ENCODE data around the gene DTNBP1. TPM values are rescaled to one million over a fixed set of nuclear protein-coding genes. Genes with fewer than 3 reads are reported as not detected.

DTNBP1 gene
- total RNA-seq, 3 donors from 2014 or later, result 19.6 to 31.8 (median 25.0) TPM

DNA sequence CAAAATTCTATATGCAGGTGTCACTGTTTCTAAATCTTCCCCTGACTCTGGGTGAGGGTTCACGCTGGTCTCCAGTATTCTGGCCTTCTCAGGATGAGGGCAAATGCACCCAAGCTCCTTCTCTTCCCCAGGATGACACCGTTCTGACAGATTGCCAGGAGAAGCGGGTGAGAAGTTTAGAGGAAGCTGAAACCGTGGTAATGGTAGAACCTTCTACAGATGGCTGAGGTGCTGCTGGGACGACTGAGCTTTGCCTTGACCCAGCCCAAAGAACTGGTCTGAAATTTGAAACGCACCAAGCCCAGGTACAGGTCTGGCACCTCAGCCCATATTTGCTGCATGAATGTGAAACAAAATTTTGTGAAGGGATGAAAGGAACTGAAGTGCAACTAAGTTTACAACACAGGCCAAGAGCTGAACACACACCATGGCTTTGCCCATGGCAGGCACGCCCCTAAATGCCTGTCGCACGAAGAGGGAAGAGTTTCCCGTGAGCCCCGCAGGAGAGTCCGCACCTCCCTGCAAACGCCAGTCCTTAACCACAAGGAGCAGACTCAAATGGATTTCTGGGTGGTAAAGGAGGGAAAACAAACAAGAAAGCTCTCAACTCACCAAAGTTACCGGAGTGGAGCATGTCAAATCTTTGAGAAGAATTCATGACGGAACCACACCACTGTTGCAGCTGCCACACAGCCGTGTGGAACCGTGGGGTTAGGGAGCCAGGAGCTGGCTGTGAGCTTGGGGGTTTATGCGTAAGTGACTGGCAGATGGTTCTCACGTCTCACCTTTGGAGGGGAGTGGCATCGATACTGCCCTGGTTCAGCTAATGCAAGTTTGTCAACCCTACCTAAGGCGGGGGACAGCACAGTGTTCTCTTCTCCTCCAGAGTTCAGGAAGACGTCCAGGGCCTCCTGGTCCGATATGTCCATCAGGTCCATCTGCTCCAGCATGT, 138.9 kb downstream of the DTNBP1 start:
- Histone ChIP-seq H3K4me3 (no peak overlapping the region), H3K36me3 (ENCODE audit: low read depth) (no peaks in the 10 kb centered on the region), H3K9me3 (no peaks in the 10 kb centered on the region), H3K4me1 (ENCODE audit: low read depth) (no peaks in the 10 kb centered on the region)
- DNase-seq (no peak), ATAC-seq (no peak)
- TF ChIP-seq, protein P1, sequence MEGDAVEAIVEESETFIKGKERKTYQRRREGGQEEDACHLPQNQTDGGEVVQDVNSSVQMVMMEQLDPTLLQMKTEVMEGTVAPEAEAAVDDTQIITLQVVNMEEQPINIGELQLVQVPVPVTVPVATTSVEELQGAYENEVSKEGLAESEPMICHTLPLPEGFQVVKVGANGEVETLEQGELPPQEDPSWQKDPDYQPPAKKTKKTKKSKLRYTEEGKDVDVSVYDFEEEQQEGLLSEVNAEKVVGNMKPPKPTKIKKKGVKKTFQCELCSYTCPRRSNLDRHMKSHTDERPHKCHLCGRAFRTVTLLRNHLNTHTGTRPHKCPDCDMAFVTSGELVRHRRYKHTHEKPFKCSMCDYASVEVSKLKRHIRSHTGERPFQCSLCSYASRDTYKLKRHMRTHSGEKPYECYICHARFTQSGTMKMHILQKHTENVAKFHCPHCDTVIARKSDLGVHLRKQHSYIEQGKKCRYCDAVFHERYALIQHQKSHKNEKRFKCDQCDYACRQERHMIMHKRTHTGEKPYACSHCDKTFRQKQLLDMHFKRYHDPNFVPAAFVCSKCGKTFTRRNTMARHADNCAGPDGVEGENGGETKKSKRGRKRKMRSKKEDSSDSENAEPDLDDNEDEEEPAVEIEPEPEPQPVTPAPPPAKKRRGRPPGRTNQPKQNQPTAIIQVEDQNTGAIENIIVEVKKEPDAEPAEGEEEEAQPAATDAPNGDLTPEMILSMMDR (IDR thresholded peaks at IDR 0.05), result no peak
- intact Hi-C loops (cut with DNase I, micrococcal nuclease), result no loop called here

GRCh38 chr6:15522856-15523529, 139.8 kb downstream of the DTNBP1 start:
- ATAC-seq, result peak; percentile 28
- no peaks in the 10 kb centered on the region for H3K9me3 ChIP-seq
- intact Hi-C loops (cut with DNase I, micrococcal nuclease), result no loop called here
- H3K4me3 ChIP-seq, result no peak overlapping the region
- no peaks in the 10 kb centered on the region for H3K36me3 ChIP-seq (ENCODE audit: low read depth)
- no peak for DNase-seq
- H3K4me1 ChIP-seq (ENCODE audit: low read depth), result no peaks in the 10 kb centered on the region
- TF ChIP-seq, protein P1 (IDR thresholded peaks at IDR 0.05), result no peak

DNA sequence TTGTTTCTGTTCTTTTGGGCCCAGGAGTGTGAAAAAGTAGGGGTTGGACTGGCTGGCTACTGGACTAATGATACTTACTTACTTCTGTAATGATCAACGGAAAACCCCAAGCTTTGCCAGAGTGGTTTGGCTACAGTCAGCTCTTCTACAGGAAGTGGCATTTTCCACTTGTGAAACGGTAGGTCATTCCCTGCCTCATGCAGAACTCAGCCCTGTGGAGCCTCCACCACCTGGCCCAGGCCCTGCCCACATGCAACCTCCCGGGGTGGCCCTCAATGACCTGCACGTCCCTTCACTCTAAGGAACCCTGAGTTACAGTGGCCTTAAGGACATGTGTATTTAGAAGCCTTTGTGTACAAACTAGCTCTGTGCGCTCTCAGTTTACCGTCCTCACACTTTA, 140.4 kb downstream of the DTNBP1 start:
- no peaks in the 10 kb centered on the region for H3K9me3 ChIP-seq
- intact Hi-C loops (cut with DNase I, micrococcal nuclease), result no loop called here
- H3K4me3 ChIP-seq, result no peak overlapping the region
- H3K36me3 ChIP-seq (ENCODE audit: low read depth), result no peaks in the 10 kb centered on the region
- TF ChIP-seq, protein P1 (IDR thresholded peaks at IDR 0.05), result no peak
- no peaks in the 10 kb centered on the region for H3K4me1 ChIP-seq (ENCODE audit: low read depth)
- ATAC-seq (peak; percentile 35), DNase-seq (no peak)

DNA sequence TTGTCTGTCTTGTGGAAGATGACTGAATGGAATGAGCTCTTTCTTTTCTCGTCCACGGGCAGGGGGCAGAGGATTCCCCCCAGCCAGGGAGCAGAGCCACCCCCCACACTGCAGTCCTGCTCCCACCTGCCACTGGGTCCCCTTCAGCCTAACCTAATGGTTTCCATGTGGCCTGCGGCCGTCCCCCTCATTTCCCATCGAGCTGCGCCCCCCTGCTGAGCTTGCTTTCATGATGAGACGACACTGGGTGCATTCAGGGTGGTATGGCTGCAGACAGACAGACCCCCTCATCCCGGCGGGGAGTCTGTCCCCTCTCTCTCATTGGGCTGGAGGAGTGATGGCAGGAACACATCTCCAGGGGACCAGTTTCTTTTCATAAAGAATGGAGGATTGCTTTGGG, 140.8 kb downstream of the DTNBP1 start:
- intact Hi-C loops (cut with DNase I, micrococcal nuclease), result no loop called here
- ATAC-seq (no peak), DNase-seq (no peak)
- Histone ChIP-seq H3K36me3 (ENCODE audit: low read depth) (no peaks in the 10 kb centered on the region), H3K4me1 (ENCODE audit: low read depth) (no peaks in the 10 kb centered on the region), H3K9me3 (no peaks in the 10 kb centered on the region), H3K4me3 (no peak overlapping the region)
- TF ChIP-seq, protein P1 (IDR thresholded peaks at IDR 0.05), result no peak

DNA sequence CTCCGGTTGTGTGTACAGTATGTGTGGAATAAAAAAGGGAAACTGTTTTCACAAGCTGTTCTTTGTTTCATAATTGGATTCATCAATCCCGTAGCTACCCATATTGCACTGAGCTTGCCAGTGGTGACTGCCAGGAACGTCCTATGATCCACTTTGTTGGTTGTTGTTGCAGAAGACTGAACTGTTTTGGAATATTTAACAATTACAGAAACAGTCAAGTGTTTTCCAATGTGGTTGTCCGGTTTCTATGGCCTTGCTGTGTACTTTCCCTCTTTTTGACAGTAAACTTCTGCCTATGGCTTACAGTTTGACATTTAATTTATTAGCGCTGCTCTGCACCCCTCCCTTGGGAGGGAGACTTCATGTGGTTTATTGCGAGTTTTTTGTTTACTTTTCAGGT, 141.2 kb downstream of the DTNBP1 start:
- Histone ChIP-seq H3K36me3 (ENCODE audit: low read depth) (no peaks in the 10 kb centered on the region), H3K4me3 (no peak overlapping the region), H3K9me3 (no peaks in the 10 kb centered on the region), H3K4me1 (ENCODE audit: low read depth) (no peaks in the 10 kb centered on the region)
- DNase-seq (no peak), ATAC-seq (no peak)
- intact Hi-C loops (cut with DNase I, micrococcal nuclease), result no loop called here
- TF ChIP-seq, protein P1 (IDR thresholded peaks at IDR 0.05), result no peak
